PFSK-1 (cell line): ENCODE results near the gene HSD17B12.

Source experiments
- POLR2AphosphoS5 ChIP-seq: IDR thresholded peaks from 2 replicates; pipeline ENCODE4 v1.6.1; 2012; ENCODE audit warnings: low read depth, mild to moderate bottlenecking, control low read depth, low read length, moderate library complexity
- TAF1 ChIP-seq: IDR thresholded peaks from 2 replicates; pipeline ENCODE4 v1.6.1; 2012; ENCODE audit warnings: low read length, control low read depth, borderline replicate concordance; ENCODE audit not compliant: insufficient read depth

- TF ChIP-seq POLR2AphosphoS5 (no peak), TAF1 (no peak)
These were observed 30.6 kb upstream of the HSD17B12 start for GRCh38 chr11:43649921-43650320.
